Islet precursor cell (in vitro differentiated cells): ENCODE results near the gene N4BP2L1.

ENCODE experiments used
- DNase-seq: peaks from one replicate; pipeline ENCODE4 v3.0.0-alpha.2; 2018

N4BP2L1 gene

GRCh38 chr13:32427852-32428580 is at the start of gene N4BP2L1:
Gene N4BP2L1, minus strand, starts transcription at chr13:32428130. Its CDS starts 48 bp downstream, at chr13:32428082.
- peak; percentile 83 for DNase-seq

- DNase-seq = no peak
Measured at GRCh38 chr13:32476892-32477291, 49.0 kb upstream of the N4BP2L1 start.

- no peak for DNase-seq
Measured at GRCh38 chr13:32476021-32476731, 48.2 kb upstream of the N4BP2L1 start.

GRCh38 chr13:32474999-32475792 is 47.3 kb upstream of the N4BP2L1 start:
- DNase-seq = no peak

GRCh38 chr13:32473650-32474049 is 45.7 kb upstream of the N4BP2L1 start:
- DNase-seq = no peak

- no peak for DNase-seq
Measured at GRCh38 chr13:32472194-32472621, 44.3 kb upstream of the N4BP2L1 start.

- DNase-seq = no peak
Measured at GRCh38 chr13:32471187-32471922, 43.4 kb upstream of the N4BP2L1 start.

- no peak for DNase-seq
Measured at GRCh38 chr13:32468502-32469142, 40.7 kb upstream of the N4BP2L1 start.

- no peak for DNase-seq
Measured at GRCh38 chr13:32456591-32456990, 28.7 kb upstream of the N4BP2L1 start.

GRCh38 chr13:32455594-32455903 is 27.6 kb upstream of the N4BP2L1 start:
- no peak for DNase-seq

- DNase-seq = no peak
Measured at GRCh38 chr13:32454886-32455593, 27.1 kb upstream of the N4BP2L1 start.

GRCh38 chr13:32453981-32454380 is 26.1 kb upstream of the N4BP2L1 start:
- no peak for DNase-seq

GRCh38 chr13:32448972-32449371 is 21.0 kb upstream of the N4BP2L1 start:
- no peak for DNase-seq

- DNase-seq = no peak
Measured at GRCh38 chr13:32447894-32448623, 20.1 kb upstream of the N4BP2L1 start.

GRCh38 chr13:32446773-32447465 is 19.0 kb upstream of the N4BP2L1 start:
- DNase-seq = no peak

GRCh38 chr13:32446220-32446619 is 18.3 kb upstream of the N4BP2L1 start:
- no peak for DNase-seq

- DNase-seq = no peak
Measured at GRCh38 chr13:32445461-32445860, 17.5 kb upstream of the N4BP2L1 start.

- DNase-seq = no peak
Measured at GRCh38 chr13:32443111-32443510, 15.2 kb upstream of the N4BP2L1 start.

GRCh38 chr13:32438871-32439270 is 10.9 kb upstream of the N4BP2L1 start:
- no peak for DNase-seq

- no peak for DNase-seq
Measured at GRCh38 chr13:32432856-32433255, 4.9 kb upstream of the N4BP2L1 start.
